Heart right ventricle (tissue), 16 donors: ENCODE results near the gene ETFDH. TPM values are rescaled to one million over a fixed set of nuclear protein-coding genes. Genes with fewer than 3 reads are reported as not detected.

Experiments used
- ATAC-seq, 8 donors: fragments of 200-7000 bp; cut with Tn5 transposase; one replicate each; pipeline ENCODE4 v1.9.1; 2020; ENCODE audit warnings: mild to moderate bottlenecking in 8 of 8, moderate library complexity in 8 of 8, moderate number of reproducible peaks in 1 of 8
- DNase-seq, 2 donors: peaks; one replicate each; pipeline ENCODE4 v3.0.0-alpha.2; 2020
- H3K27ac ChIP-seq, 10 donors: fragments of 200-600 bp; sonication (generic) in 2 of 10; one replicate each; pipeline versions ENCODE4 v1.5.0 to v1.8.0; 2020 to 2022; ENCODE audit warnings: mild to moderate bottlenecking in 3 of 10
- H3K27me3 ChIP-seq, 7 donors: fragments of 200-600 bp; one replicate each; pipeline ENCODE4 v1.8.0; 2021 to 2022; ENCODE audit warnings: mild to moderate bottlenecking in 2 of 7
- H3K36me3 ChIP-seq, 9 donors: fragments of 200-600 bp; sonication (generic) in 1 of 9; one replicate each; pipeline versions ENCODE4 v1.5.0 to v1.8.0; 2020 to 2022; ENCODE audit warnings: mild to moderate bottlenecking in 2 of 9
- H3K4me1 ChIP-seq, 9 donors: fragments of 200-600 bp; sonication (generic) in 1 of 9; one replicate each; pipeline versions ENCODE4 v1.5.0 to v1.8.0; 2020 to 2022; ENCODE audit warnings: mild to moderate bottlenecking in 4 of 9
- H3K4me3 ChIP-seq, 10 donors: fragments of 200-600 bp; sonication (generic) in 2 of 10; one replicate each; pipeline versions ENCODE4 v1.5.0 to v1.8.0; 2020 to 2022; ENCODE audit warnings: mild to moderate bottlenecking in 7 of 10, moderate library complexity in 2 of 10
- H3K9me3 ChIP-seq, 11 donors: fragments of 200-600 bp in 10 of 11; sonication (generic) in 2 of 11; one replicate each; pipeline versions ENCODE4 v1.5.0 to v1.8.0; 2013 to 2022; ENCODE audit warnings: mild to moderate bottlenecking in 2 of 11, control low read depth in 1 of 11, moderate library complexity in 1 of 11
- CTCF ChIP-seq, 9 donors: fragments of 200-600 bp; sonication (generic) in 2 of 9; IDR thresholded peaks; one replicate each; pipeline versions ENCODE4 v1.5.0 to v1.8.0; 2021 to 2022; ENCODE audit warnings: antibody characterized with exemption in 9 of 9, mild to moderate bottlenecking in 5 of 9, moderate library complexity in 1 of 9
- WGBS, 2 donors: extraction: QIAGEN DNeasy Blood & Tissue Kit; methylation state at CpG; one replicate each; pipeline ENCODE4 v1.1.7; 2013; ENCODE audit warnings: inconsistent platforms in 1 of 2; 5-methylcytosine and 5-hydroxymethylcytosine counted together
- intact Hi-C, 10 donors: fragments of 100-400 bp; cut with DNase I; formaldehyde crosslinking; loops; one replicate each; pipeline versions ENCODE4 v1.11.1 to v1.14.2; 2022
- polyA plus RNA-seq, 2 donors: library from polyadenylated mRNA; stranded (reverse); fragments of 200-250 nt; gene quantifications; one replicate each; pipeline ENCODE4 v1.2.3, GENCODE V29; 2013
- total RNA-seq, 10 donors: library from RNA; stranded (reverse); fragmentation: NEBNext Ultra II Directional in 3 of 10; extraction: Animal tissue kit (Norgen Biotek cat#: 25700) in 3 of 10; gene quantifications; one replicate each; pipeline versions ENCODE4 v1.2.1 to v1.2.4, GENCODE V29; 2021 to 2023
- donor health status: Arrhythmogenic right ventricular cardiomyopathy.
- donor health status: ischemic (EF 13 %, LVEDD 7.1; RV severe dilation, severe dysfunction).
- donor health status: healthy with polysubstance abuse.
- donor health status: DM: no; HTN: yes; CAD: no.
- donor health status: DM: no; HTN: no; CAD: no.
- donor health status: ischemic (EF 25% LVEDD 6.9; RV normal size, moderate dysfunction).
- donor health status: ischemic (EF 25% LVEDD 5.7; RV mildly dilated, moderate dysfunction).
- donor health status: healthy.
- donor health status: DM: yes; HTN: yes; CAD: no.
- donor health status: Ischemic cardiomyopathy.
- donor health status: ischemic (EF 35%, LVEDD 5.7; RV mildly dilated, moderate dysfunction).
- donor health status: nonischemic (EF 11% LVEDD 7.7; RV severe dilation, severe dysfunction).
- donor health status: DM: yes; HTN: yes; CAD: no.
- donor health status: PGD.
- donor health status: ischemic (EF 29% LVEDD 5.4; RV normal size, mild dysfunction).
- donor health status: nonischemic (EF 23%, LVEDD 6.1; RV moderate dilation, normal function).

ETFDH gene
- total and polyA plus RNA-seq, 12 donors = 47.3 to 305 (median 192) TPM

- Histone ChIP-seq H3K36me3 (peaks cover 0 to 48% (median 0%) of the 10 kb centered on the region in 9 donors), H3K9me3 (no peaks in the 10 kb centered on the region), H3K4me1 (peaks cover 0 to 14% (median 6%) of the 10 kb centered on the region in 9 donors), H3K27me3 (no peaks in the 10 kb centered on the region), H3K27ac (no peak overlapping the region), H3K4me3 (no peak overlapping the region)
- DNase-seq (no peak), ATAC-seq (no peak)
- no peak for TF ChIP-seq CTCF (IDR thresholded peaks at IDR 0.05)
- WGBS, 2 donors = 95 to 99% methylated on average over 2 of the region's 2 CpGs
- intact Hi-C loops = no loop called here
These were observed 6.7 kb downstream of the ETFDH start for GRCh38 chr4:158678767-158679166.

GRCh38 chr4:158681629-158682028 is 9.5 kb downstream of the ETFDH start:
- peaks cover 0 to 8% (median 0%) of the 10 kb centered on the region in 9 donors for H3K4me1 ChIP-seq
- ATAC-seq (peak in 1 of 8 donors; percentile 29), DNase-seq (no peak)
- TF ChIP-seq CTCF (IDR thresholded peaks at IDR 0.05) = no peak
- no peak overlapping the region for H3K27ac ChIP-seq
- no peaks in the 10 kb centered on the region for H3K27me3 ChIP-seq
- H3K4me3 ChIP-seq = no peak overlapping the region
- H3K9me3 ChIP-seq = no peaks in the 10 kb centered on the region
- intact Hi-C loops = no loop called here
- 96 to 98% methylated on average over 1 of the region's 1 CpG for WGBS, 2 donors
- peaks cover 0 to 77% (median 20%) of the 10 kb centered on the region in 9 donors for H3K36me3 ChIP-seq

GRCh38 chr4:158682066-158682465 is 10.0 kb downstream of the ETFDH start:
- Histone ChIP-seq H3K4me3 (no peak overlapping the region), H3K9me3 (no peaks in the 10 kb centered on the region), H3K4me1 (peaks cover 0 to 8% (median 0%) of the 10 kb centered on the region in 9 donors), H3K27me3 (no peaks in the 10 kb centered on the region), H3K36me3 (peaks cover 0 to 81% (median 20%) of the 10 kb centered on the region in 9 donors), H3K27ac (no peak overlapping the region)
- 36 to 37% methylated on average over 2 of the region's 2 CpGs for WGBS, 2 donors
- ATAC-seq (peak in 2 of 8 donors; percentile 33 to 57), DNase-seq (no peak)
- intact Hi-C loops = no loop called here
- TF ChIP-seq CTCF (IDR thresholded peaks at IDR 0.05) = no peak

- WGBS, 2 donors = 72 to 78% methylated on average over 1 of the region's 1 CpG
- intact Hi-C loops = no loop called here
These were observed 16.7 kb downstream of the ETFDH start for GRCh38 chr4:158688813-158689212.

More at GRCh38 chr4:158688813-158689212, 16.7 kb downstream of the ETFDH start:
- no peak overlapping the region for H3K4me3 ChIP-seq
- no peak overlapping the region for H3K27ac ChIP-seq
- no peaks in the 10 kb centered on the region for H3K27me3 ChIP-seq
- no peak for TF ChIP-seq CTCF (IDR thresholded peaks at IDR 0.05)
- H3K4me1 ChIP-seq = no peaks in the 10 kb centered on the region
- peaks cover 0 to 96% (median 45%) of the 10 kb centered on the region in 9 donors for H3K36me3 ChIP-seq
- DNase-seq (no peak), ATAC-seq (no peak)
- H3K9me3 ChIP-seq = no peaks in the 10 kb centered on the region
